Coronary artery (tissue), 2 donors: ENCODE measurements around the gene HILPDA.
A peak's percentile ranks its signal among the peaks of the same experiment; 100 is the strongest.

Experiments used
- DNase-seq: peaks from one replicate; pipeline ENCODE4 v3.0.0-alpha.2; 2017; ENCODE audit warnings: low spot score
- H3K27ac ChIP-seq, 2 donors: fragments of 200-600 bp; sonication (generic); one replicate each; pipeline ENCODE4 v1.5.1; 2016 to 2019
- H3K4me3 ChIP-seq: fragments of 200-600 bp; sonication (generic); 2 replicates; pipeline ENCODE4 v1.5.1; 2016; ENCODE audit warnings: mild to moderate bottlenecking, moderate library complexity
- TF ChIP-seq, protein P1 (sequence below): fragments of 200-600 bp; sonication (generic); IDR thresholded peaks from one replicate; pipeline ENCODE4 v1.5.1; 2019; ENCODE audit warnings: antibody characterized with exemption

Gene HILPDA

DNA sequence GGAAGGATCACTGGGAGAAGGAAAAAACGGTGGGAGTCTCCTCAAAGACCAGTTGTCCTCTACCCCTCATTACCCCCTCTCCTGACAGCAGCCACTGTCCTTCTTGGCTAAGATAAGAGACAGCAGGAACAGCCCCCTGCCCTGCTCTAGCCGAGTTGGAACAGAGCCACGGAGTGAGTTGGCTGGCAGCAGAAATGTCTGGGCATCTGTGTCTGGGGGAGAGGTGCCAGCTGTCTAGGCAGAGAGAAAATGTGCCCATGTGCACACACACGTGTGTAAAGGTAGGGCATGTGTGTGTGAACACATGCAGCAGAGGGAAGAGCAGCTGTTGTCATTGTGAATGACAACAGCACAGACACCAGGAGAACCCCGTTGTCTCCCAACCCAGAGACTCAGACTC is 9.4 kb upstream of the HILPDA start:
- TF ChIP-seq, protein P1, sequence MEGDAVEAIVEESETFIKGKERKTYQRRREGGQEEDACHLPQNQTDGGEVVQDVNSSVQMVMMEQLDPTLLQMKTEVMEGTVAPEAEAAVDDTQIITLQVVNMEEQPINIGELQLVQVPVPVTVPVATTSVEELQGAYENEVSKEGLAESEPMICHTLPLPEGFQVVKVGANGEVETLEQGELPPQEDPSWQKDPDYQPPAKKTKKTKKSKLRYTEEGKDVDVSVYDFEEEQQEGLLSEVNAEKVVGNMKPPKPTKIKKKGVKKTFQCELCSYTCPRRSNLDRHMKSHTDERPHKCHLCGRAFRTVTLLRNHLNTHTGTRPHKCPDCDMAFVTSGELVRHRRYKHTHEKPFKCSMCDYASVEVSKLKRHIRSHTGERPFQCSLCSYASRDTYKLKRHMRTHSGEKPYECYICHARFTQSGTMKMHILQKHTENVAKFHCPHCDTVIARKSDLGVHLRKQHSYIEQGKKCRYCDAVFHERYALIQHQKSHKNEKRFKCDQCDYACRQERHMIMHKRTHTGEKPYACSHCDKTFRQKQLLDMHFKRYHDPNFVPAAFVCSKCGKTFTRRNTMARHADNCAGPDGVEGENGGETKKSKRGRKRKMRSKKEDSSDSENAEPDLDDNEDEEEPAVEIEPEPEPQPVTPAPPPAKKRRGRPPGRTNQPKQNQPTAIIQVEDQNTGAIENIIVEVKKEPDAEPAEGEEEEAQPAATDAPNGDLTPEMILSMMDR = no peak
- peak overlapping the region in 1 of 2 donors; percentile 28 for H3K27ac ChIP-seq
- no peak for DNase-seq

DNA sequence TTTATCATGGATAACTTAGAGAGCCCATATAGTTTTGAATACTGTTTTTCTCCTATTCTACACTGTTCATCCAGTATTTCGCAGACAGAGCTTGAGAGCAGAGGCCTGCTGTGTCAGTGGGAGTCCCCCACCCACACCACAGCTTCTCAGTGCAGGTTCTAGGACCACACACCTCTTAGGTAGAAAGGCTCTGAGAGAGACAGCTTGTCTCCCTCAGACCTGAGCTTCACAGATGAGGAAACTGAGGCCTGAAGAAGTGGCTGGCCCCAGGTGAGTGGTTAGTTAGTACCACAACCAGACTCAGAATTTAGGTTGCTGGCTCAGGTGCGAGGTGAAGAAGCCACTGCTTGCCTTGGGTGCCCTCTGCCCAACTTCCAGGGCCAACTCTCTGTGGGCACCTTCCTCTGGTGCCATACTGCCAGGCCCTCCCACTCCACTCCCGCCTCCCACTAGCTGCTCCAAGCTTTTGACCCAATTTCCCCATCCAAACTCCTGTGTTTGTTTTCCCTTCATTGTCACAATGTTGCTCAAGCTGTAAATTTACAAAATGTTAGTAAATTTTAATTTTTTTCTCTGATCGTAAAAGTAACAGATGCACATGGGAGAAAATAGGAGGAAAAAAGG is 7.6 kb upstream of the HILPDA start:
- Histone ChIP-seq H3K27ac (no peak overlapping the region), H3K4me3 (no peak overlapping the region)
- TF ChIP-seq, protein P1 = no peak

More for the DNA sequence above, 9.4 kb upstream of the HILPDA start:
- no peak overlapping the region for H3K4me3 ChIP-seq

DNA sequence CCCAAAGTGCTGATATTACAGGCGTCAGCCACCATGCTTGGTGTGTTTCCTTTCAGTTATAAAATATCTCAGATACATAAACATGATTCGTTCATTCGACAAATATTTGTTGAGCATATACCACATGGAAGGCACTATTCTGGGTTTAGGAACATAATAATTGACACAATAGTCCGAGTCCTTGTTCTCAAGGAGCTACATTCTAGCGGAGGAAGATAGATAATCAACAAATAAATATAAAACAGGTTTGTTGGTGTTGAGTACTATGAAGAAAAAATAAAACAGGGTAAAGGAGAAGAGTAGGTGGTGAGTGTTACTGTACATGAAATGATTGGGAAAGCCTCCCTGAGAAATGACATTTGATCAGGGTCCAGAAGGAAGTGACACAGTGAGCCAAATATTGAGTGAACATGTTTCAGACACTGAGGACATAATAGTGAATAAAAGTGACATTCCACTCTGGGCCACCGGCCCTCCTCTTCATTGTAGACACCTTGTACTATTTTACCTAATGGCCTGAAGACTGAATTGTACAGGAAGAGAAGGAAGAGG is 6.9 kb upstream of the HILPDA start:
- Histone ChIP-seq H3K4me3 (no peak overlapping the region), H3K27ac (no peak overlapping the region)
- no peak for DNase-seq
- TF ChIP-seq, protein P1 = no peak

More for the DNA sequence above, 7.6 kb upstream of the HILPDA start:
- DNase-seq = no peak

DNA sequence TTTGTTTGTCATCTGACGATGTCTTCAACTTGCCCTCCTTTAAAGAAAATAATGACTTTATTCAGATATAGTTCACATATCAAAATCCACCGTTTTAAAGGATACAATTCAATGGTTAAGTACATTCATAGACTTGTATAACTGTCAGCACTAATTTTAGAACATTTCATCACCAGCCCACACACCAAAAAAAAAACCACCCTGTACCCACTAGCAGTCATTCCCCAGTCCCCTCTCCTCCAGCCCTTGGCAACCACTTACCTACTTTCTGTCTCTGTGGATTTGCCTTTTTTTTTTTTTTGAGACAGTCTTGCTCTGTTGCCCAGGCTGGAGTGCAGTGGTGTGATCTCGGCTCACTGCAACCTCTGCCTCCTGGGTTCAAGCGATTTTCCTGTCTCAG is 5.3 kb upstream of the HILPDA start:
- H3K4me3 ChIP-seq = no peak overlapping the region
- TF ChIP-seq, protein P1 = no peak
- no peak for DNase-seq
- H3K27ac ChIP-seq = no peak overlapping the region

DNA sequence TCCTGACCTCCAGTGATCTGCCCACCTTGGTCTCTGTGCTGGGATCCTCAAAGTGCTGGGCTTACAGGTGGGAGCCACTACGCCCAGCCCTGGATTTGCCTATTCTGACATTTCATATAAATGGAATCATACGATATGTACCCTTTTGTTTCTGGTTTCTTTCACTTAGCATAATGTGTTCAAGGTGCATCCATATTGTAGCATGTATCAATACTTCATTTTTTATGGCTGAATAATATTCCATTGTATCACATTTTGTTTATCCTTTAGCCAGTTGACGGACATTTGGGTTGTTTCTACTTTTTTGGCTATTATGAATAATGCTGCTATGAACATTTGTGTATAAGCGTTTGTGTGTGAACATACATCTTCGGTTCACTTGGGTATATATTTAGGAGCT is 4.8 kb upstream of the HILPDA start:
- Histone ChIP-seq H3K27ac (no peak overlapping the region), H3K4me3 (no peak overlapping the region)
- no peak for DNase-seq
- TF ChIP-seq, protein P1 = no peak

DNA sequence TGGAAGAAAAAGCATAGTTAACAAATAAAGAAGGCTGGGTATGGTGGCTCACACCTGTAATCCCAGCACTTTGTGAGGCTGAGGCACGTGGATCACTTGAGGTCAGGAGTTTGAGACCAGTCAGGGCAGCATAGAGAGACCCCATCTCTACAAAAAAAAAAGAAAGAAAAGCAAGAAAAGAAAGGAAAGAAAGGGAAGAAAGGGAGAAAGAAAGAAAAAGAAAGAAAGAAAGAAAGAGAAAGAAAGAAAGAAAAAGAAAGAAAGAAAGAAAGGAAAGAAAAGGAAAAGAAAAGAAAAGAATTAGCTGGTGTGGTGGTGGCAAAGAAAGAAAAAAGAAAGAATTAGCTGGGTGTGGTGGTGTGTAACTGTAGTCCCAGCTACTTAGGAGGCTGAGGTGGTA is 3.1 kb upstream of the HILPDA start:
- DNase-seq = no peak
- Histone ChIP-seq H3K27ac (no peak overlapping the region), H3K4me3 (no peak overlapping the region)
- TF ChIP-seq, protein P1 = no peak
